Ovary (tissue), 9 donors: Measurements from ENCODE around the gene SH3RF3. TPM values are rescaled to one million over a fixed set of nuclear protein-coding genes. Genes with fewer than 3 reads are reported as not detected.

ENCODE experiments used
- DNase-seq, 5 donors: peaks; one replicate each; pipeline ENCODE4 v3.0.0-alpha.2; 2019 to 2020
- H3K27ac ChIP-seq, 2 donors: fragments of 200-600 bp; one replicate each; pipeline versions ENCODE4 v1.5.1 to v1.8.0; 2019 to 2022
- H3K27me3 ChIP-seq: fragments of 200-600 bp; one replicate; pipeline ENCODE4 v1.8.0; 2022
- H3K36me3 ChIP-seq: fragments of 200-600 bp; sonication (generic); one replicate; pipeline ENCODE4 v1.5.1; 2019
- H3K4me1 ChIP-seq: one replicate; pipeline ENCODE4 v1.8.1; 2013; ENCODE audit warnings: mild to moderate bottlenecking, moderate library complexity; ENCODE audit not compliant: insufficient read depth
- H3K4me3 ChIP-seq: fragments of 200-600 bp; sonication (generic); one replicate; pipeline ENCODE4 v1.5.1; 2017
- H3K9me3 ChIP-seq, 2 donors: fragments of 200-600 bp in 1 of 2; sonication (generic) in 1 of 2; one replicate each; pipeline versions ENCODE4 v1.5.1 to v1.8.1; 2013 to 2019; ENCODE audit warnings: mild to moderate bottlenecking in 1 of 2, moderate library complexity in 1 of 2
- EP300 ChIP-seq: sonication (generic); formaldehyde crosslinking; IDR thresholded peaks from one replicate; pipeline ENCODE4 v1.6.1; 2017; ENCODE audit warnings: antibody characterized with exemption
- POLR2A ChIP-seq: fragments of 450-650 bp; IDR thresholded peaks from one replicate; pipeline ENCODE4 v1.6.1; 2017; ENCODE audit warnings: antibody characterized with exemption, mild to moderate bottlenecking, moderate library complexity
- WGBS, 3 donors: extraction: QIAGEN DNeasy Blood & Tissue Kit in 1 of 3; methylation state at CpG; one replicate each; pipeline versions ENCODE4 v1.1.5 to v1.1.7; 2013 to 2017; 5-methylcytosine and 5-hydroxymethylcytosine counted together
- intact Hi-C, 4 donors: fragments of 100-400 bp; cut with DNase I; formaldehyde crosslinking; loops; one replicate each; pipeline versions ENCODE4 v1.11.0 to v1.15.1; 2022 to 2023
- polyA plus RNA-seq, 2 donors: library from polyadenylated mRNA; stranded (reverse); fragments of 200-250 nt in 1 of 2; fragments of 350-450 nt in 1 of 2; fragmentation: Illumina TruSeq in 1 of 2; extraction: RNeasy Lipid Tissue Mini Kit (QIAGEN cat#74804) in 1 of 2; gene quantifications; one replicate each; pipeline ENCODE4 v1.2.3, GENCODE V29; 2013 to 2014
- total RNA-seq, 7 donors: library from RNA; depleted of rRNA in 2 of 7; stranded (reverse); fragments of >200 nt in 2 of 7; fragmentation: NEBNext Ultra II Directional in 3 of 7; extraction: Animal tissue kit (Norgen Biotek cat#: 25700) in 3 of 7; gene quantifications; one replicate each; pipeline versions ENCODE4 v1.1.0 to v1.2.4, GENCODE V29; 2016 to 2023
- TF ChIP-seq, protein P1 (sequence below), 3 donors: fragments of 450-650 bp in 2 of 3; fragments of 200-600 bp in 1 of 3; IDR thresholded peaks; one replicate each; pipeline versions ENCODE4 v1.5.1 to v1.8.0; 2016 to 2022; ENCODE audit warnings: antibody characterized with exemption in 3 of 3, mild to moderate bottlenecking in 1 of 3
- donor health status: DM: no; HTN: no; CAD: no; lungs with moderate emphysema.
- donor health status: DM: no; HTN: no; CAD: no.
- donor health status: Bipolar disorder and iron deficiency.
- donor health status: DM: yes; HTN: yes; CAD: no.
- donor health status: DM: no; HTN: no; CAD: no.
- donor health status: DM: yes; HTN: yes; CAD: no.

The SH3RF3 gene
- total and polyA plus RNA-seq, 9 donors: 2.7 to 10.1 (median 4.5) TPM

DNA sequence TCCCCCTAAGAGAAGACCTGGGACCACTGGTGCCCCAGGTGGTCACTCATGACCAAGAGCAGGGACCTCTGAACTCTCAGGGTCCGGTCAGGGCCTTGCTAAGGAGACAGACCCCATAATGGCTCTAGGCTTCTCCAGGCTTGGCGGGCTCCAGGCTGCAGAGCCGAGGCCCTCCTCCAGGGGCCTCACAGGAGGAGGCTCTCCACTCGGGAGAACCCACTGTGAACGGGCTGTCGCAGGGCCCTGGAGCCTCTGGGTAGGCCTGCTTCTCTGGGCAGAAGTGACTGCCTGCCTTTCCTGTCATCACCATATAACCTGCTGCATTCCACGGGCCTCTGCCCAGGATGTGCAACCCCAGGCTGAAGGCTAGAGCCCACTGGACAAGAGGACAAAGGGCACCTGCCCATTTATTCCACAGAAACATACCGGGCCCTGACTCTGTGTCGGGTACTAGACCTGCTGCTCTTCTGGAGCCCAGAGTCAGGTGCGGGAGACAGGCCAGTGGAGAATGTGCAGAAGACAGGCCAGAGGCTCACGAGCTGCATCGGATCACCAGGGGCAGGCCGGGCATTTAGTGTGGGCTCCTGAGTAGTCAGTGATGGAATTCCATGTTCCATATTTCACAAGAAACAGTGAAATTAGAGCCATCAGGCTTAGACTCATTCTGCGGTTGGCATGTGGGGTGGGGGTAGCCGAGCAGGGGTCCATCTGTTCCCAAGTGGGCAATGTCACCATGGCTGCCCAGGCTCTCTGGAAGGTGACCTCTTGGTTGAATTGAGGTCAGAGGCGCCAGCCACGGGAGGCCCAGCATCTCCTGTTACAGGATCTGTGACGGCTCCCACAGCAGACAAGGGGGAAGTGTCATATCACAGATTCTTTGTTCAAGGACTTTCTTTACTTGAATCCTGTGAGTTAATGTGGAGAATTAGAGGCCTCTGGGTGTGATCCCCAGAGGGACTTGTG is 220.8 kb downstream of the SH3RF3 start:
- Histone ChIP-seq H3K27ac (no peak overlapping the region), H3K9me3 (no peaks in the 10 kb centered on the region), H3K4me1 (peaks cover 3% of the 10 kb centered on the region), H3K4me3 (no peak overlapping the region), H3K36me3 (no peaks in the 10 kb centered on the region), H3K27me3 (no peaks in the 10 kb centered on the region)
- no peak for DNase-seq
- TF ChIP-seq, protein P1, sequence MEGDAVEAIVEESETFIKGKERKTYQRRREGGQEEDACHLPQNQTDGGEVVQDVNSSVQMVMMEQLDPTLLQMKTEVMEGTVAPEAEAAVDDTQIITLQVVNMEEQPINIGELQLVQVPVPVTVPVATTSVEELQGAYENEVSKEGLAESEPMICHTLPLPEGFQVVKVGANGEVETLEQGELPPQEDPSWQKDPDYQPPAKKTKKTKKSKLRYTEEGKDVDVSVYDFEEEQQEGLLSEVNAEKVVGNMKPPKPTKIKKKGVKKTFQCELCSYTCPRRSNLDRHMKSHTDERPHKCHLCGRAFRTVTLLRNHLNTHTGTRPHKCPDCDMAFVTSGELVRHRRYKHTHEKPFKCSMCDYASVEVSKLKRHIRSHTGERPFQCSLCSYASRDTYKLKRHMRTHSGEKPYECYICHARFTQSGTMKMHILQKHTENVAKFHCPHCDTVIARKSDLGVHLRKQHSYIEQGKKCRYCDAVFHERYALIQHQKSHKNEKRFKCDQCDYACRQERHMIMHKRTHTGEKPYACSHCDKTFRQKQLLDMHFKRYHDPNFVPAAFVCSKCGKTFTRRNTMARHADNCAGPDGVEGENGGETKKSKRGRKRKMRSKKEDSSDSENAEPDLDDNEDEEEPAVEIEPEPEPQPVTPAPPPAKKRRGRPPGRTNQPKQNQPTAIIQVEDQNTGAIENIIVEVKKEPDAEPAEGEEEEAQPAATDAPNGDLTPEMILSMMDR (IDR thresholded peaks at IDR 0.05): no peak
- TF ChIP-seq POLR2A (no peak), EP300 (no peak)
- intact Hi-C loops: no loop called here
- 89 to 92% (median 90%) methylated on average over 14 to 18 of the region's 18 CpGs for WGBS, 3 donors

DNA sequence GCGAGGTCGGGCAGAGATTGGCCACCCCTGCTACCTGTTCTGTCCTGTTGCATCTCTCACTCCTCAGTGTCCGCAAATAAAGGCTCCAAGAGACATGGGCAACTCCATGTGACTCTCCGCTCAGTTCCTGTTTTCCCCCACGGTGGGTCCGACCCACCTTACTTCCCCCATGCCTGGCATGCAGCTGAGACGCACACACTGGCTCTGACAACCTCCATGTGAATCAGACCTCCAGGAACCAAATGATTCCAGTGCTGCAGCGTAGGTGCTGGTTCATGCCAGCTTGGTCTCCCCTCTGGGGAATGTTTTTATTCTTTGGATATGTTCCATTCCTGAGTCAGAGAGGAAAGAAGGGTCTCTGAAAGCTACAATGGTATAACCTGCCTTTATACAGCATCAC is 221.5 kb downstream of the SH3RF3 start:
- no peak for DNase-seq
- H3K27ac ChIP-seq: no peak overlapping the region
- intact Hi-C loops: no loop called here
- peaks cover 3% of the 10 kb centered on the region for H3K4me1 ChIP-seq
- H3K4me3 ChIP-seq: no peak overlapping the region
- H3K9me3 ChIP-seq: no peaks in the 10 kb centered on the region
- no peaks in the 10 kb centered on the region for H3K36me3 ChIP-seq
- TF ChIP-seq EP300 (no peak), POLR2A (no peak)
- TF ChIP-seq, protein P1 (IDR thresholded peaks at IDR 0.05): no peak
- WGBS, 3 donors: 86 to 90% (median 89%) methylated on average over 8 of the region's 8 CpGs
- no peaks in the 10 kb centered on the region for H3K27me3 ChIP-seq

GRCh38 chr2:109351164-109351756 is 222.3 kb downstream of the SH3RF3 start:
- no peak for DNase-seq
- TF ChIP-seq POLR2A: no peak
- TF ChIP-seq EP300: no peak
- TF ChIP-seq, protein P1 (IDR thresholded peaks at IDR 0.05): no peak
- no peaks in the 10 kb centered on the region for H3K36me3 ChIP-seq
- intact Hi-C loops: no loop called here
- 52 to 58% (median 56%) methylated on average over 9 of the region's 9 CpGs for WGBS, 3 donors
- peaks cover 3% of the 10 kb centered on the region for H3K4me1 ChIP-seq
- H3K27ac ChIP-seq: no peak overlapping the region
- H3K9me3 ChIP-seq: no peaks in the 10 kb centered on the region
- no peak overlapping the region for H3K4me3 ChIP-seq
- H3K27me3 ChIP-seq: no peaks in the 10 kb centered on the region

- TF ChIP-seq EP300: no peak
- TF ChIP-seq, protein P1 (IDR thresholded peaks at IDR 0.05): no peak
- no peak for TF ChIP-seq POLR2A
- no peak overlapping the region for H3K27ac ChIP-seq
- no peaks in the 10 kb centered on the region for H3K9me3 ChIP-seq
- no peaks in the 10 kb centered on the region for H3K36me3 ChIP-seq
- no peak for DNase-seq
- H3K4me1 ChIP-seq: peaks cover 3% of the 10 kb centered on the region
- intact Hi-C loops: no loop called here
- 80 to 82% (median 82%) methylated on average over 20 of the region's 20 CpGs for WGBS, 3 donors
- no peak overlapping the region for H3K4me3 ChIP-seq
- H3K27me3 ChIP-seq: no peaks in the 10 kb centered on the region
Measured at GRCh38 chr2:109352056-109352897, 223.3 kb downstream of the SH3RF3 start.
